Parathyroid adenoma (tissue), 2 donors: ENCODE measurements around the gene DEFB119.

Experiments used
- H2AFZ ChIP-seq: fragments of 300-600 bp; sonication (generic); one replicate; pipeline ENCODE4 v1.7.0; 2017; ENCODE audit warnings: antibody characterized with exemption, mild to moderate bottlenecking
- H3K27ac ChIP-seq: fragments of 300-600 bp; sonication (generic); one replicate; pipeline ENCODE4 v1.7.0; 2017
- H3K27me3 ChIP-seq: fragments of 300-600 bp; sonication (generic); one replicate; pipeline ENCODE4 v1.7.0; 2017; ENCODE audit warnings: low read length; ENCODE audit not compliant: control insufficient read depth, insufficient read depth
- H3K36me3 ChIP-seq: fragments of 300-600 bp; sonication (generic); one replicate; pipeline ENCODE4 v1.7.0; 2017; ENCODE audit warnings: low read length; ENCODE audit not compliant: control insufficient read depth, insufficient read depth
- H3K4me1 ChIP-seq: fragments of 300-600 bp; sonication (generic); one replicate; pipeline ENCODE4 v1.7.0; 2017; ENCODE audit warnings: control low read depth
- H3K4me2 ChIP-seq: fragments of 300-600 bp; sonication (generic); one replicate; pipeline ENCODE4 v1.7.0; 2017; ENCODE audit warnings: low read length
- H3K4me3 ChIP-seq: fragments of 300-600 bp; sonication (generic); one replicate; pipeline ENCODE4 v1.7.0; 2017; ENCODE audit warnings: low read depth, low read length
- H3K79me2 ChIP-seq: fragments of 300-600 bp; sonication (generic); one replicate; pipeline ENCODE4 v1.7.0; 2017; ENCODE audit warnings: control low read depth
- H3K9ac ChIP-seq: fragments of 300-600 bp; sonication (generic); one replicate; pipeline ENCODE4 v1.7.0; 2017; ENCODE audit warnings: mild to moderate bottlenecking
- H3K9me3 ChIP-seq: fragments of 300-600 bp; sonication (generic); one replicate; pipeline ENCODE4 v1.7.0; 2017; ENCODE audit warnings: low read length; ENCODE audit not compliant: control insufficient read depth
- CTCF ChIP-seq: fragments of 300-600 bp; sonication (generic); IDR thresholded peaks from one replicate; pipeline ENCODE4 v1.7.0; 2017; ENCODE audit warnings: antibody characterized with exemption, mild to moderate bottlenecking
- donor health status: primary hyperparathyroidism.

DEFB119 gene

GRCh38 chr20:31415653-31416052 lies 25.3 kb upstream of the DEFB119 start:
- H3K27ac ChIP-seq, result no peak overlapping the region
- no peak for TF ChIP-seq CTCF
- no peaks in the 10 kb centered on the region for H3K36me3 ChIP-seq
- H3K9ac ChIP-seq, result no peak overlapping the region
- H3K27me3 ChIP-seq, result no peaks in the 10 kb centered on the region
- no peaks in the 10 kb centered on the region for H3K4me1 ChIP-seq
- H3K9me3 ChIP-seq, result no peaks in the 10 kb centered on the region
- no peak overlapping the region for H2AFZ ChIP-seq
- H3K4me3 ChIP-seq, result no peak overlapping the region
- no peaks in the 10 kb centered on the region for H3K79me2 ChIP-seq
- H3K4me2 ChIP-seq, result no peak overlapping the region

GRCh38 chr20:31414381-31414780 lies 24.0 kb upstream of the DEFB119 start:
- Histone ChIP-seq H2AFZ (no peak overlapping the region), H3K9me3 (no peaks in the 10 kb centered on the region), H3K4me3 (no peak overlapping the region), H3K27me3 (no peaks in the 10 kb centered on the region), H3K9ac (no peak overlapping the region), H3K27ac (no peak overlapping the region), H3K36me3 (no peaks in the 10 kb centered on the region), H3K4me1 (no peaks in the 10 kb centered on the region), H3K79me2 (no peaks in the 10 kb centered on the region), H3K4me2 (no peak overlapping the region)
- no peak for TF ChIP-seq CTCF

GRCh38 chr20:31410011-31410410 lies 19.6 kb upstream of the DEFB119 start:
- Histone ChIP-seq H3K27me3 (no peaks in the 10 kb centered on the region), H3K36me3 (no peaks in the 10 kb centered on the region), H3K79me2 (no peaks in the 10 kb centered on the region), H3K27ac (no peak overlapping the region), H3K4me1 (no peaks in the 10 kb centered on the region), H3K4me2 (no peak overlapping the region), H2AFZ (no peak overlapping the region), H3K9ac (no peak overlapping the region), H3K4me3 (no peak overlapping the region), H3K9me3 (no peaks in the 10 kb centered on the region)
- TF ChIP-seq CTCF, result no peak

GRCh38 chr20:31406115-31406514 lies 15.7 kb upstream of the DEFB119 start, which contains the start of gene DEFB121:
TSS of gene DEFB121 (minus strand) at chr20:31406215. CDS start at chr20:31406152, 63 bp downstream.
- no peak within 1 kb of the TSS for H3K4me3 ChIP-seq
- no peaks in the 10 kb centered on the region for H3K4me1 ChIP-seq
- no peaks in the 10 kb centered on the region for H3K9me3 ChIP-seq
- H3K27me3 ChIP-seq, result no peaks in the 10 kb centered on the region
- H3K36me3 ChIP-seq, result no peaks in the 10 kb centered on the region
- no peak within 1 kb of the TSS for H3K4me2 ChIP-seq
- no peak within 1 kb of the TSS for H3K9ac ChIP-seq
- H3K27ac ChIP-seq, result no peak within 1 kb of the TSS
- H3K79me2 ChIP-seq, result no peaks in the 10 kb centered on the region
- H2AFZ ChIP-seq, result no peak within 1 kb of the TSS
- TF ChIP-seq CTCF, result no peak

DNA sequence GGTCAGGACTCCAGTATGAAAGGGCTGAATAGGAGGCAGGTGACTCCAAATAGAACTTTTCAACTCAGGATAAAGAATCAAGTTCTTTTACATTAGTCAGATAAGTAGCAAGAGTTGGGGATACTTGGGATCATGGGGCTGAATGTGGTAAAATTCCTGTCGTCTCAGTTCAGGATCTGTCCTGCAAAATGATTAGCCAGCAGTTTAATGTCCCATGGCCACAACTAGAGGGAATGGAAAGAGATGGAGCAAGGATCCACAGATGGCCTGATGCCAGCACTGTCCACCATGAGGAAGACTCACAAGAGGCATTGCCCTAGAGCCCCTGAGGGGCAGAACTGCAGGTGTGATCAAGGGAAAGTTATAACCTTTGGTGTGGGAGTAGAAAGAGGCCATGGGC lies 13.5 kb upstream of the DEFB119 start:
- Histone ChIP-seq H3K36me3 (no peaks in the 10 kb centered on the region), H3K4me3 (no peak overlapping the region), H2AFZ (no peak overlapping the region), H3K9me3 (no peaks in the 10 kb centered on the region), H3K27me3 (no peaks in the 10 kb centered on the region), H3K4me1 (no peaks in the 10 kb centered on the region), H3K79me2 (no peaks in the 10 kb centered on the region), H3K27ac (no peak overlapping the region), H3K9ac (no peak overlapping the region), H3K4me2 (no peak overlapping the region)
- no peak for TF ChIP-seq CTCF
